Measurements from ENCODE around the gene R3HDM2.

GRCh38 chr12:57456145-57456700 lies 25.4 kb upstream of the R3HDM2 start:
- TF ChIP-seq CTCF (IDR thresholded peaks at IDR 0.05), result peak; percentile 20 to 40 (median 39)
- TF ChIP-seq POLR2A (IDR thresholded peaks at IDR 0.05), result no peak
- TF ChIP-seq POLR2AphosphoS5 (IDR thresholded peaks at IDR 0.05), result no peak

Data from breast epithelium (tissue), 3 donors.